Measurements from ENCODE around the gene TRABD2A.

Gene TRABD2A

GRCh38 chr2:84799772-84800171 is 81.1 kb downstream of the TRABD2A start:
- H3K36me3 ChIP-seq (ENCODE audit: control insufficient read depth, insufficient read depth, low read length): no peaks in the 10 kb centered on the region
- 0 out of 2 replicates have a peak, but pooled peaks cover 2% of the 10 kb centered on the region for H3K27me3 ChIP-seq (ENCODE audit: control insufficient read depth, insufficient read depth, low read length)
- no peaks in the 10 kb centered on the region for H3K9me3 ChIP-seq (ENCODE audit: control insufficient read depth, insufficient read depth, low read length)
- DNase-seq (ENCODE audit: low read depth, low spot score): no peak
- WGBS (ENCODE audit: insufficient coverage, insufficient read length): no CpG with 5 or more reads among the region's 1 CpG
- peaks cover 8% of the 10 kb centered on the region for H3K4me1 ChIP-seq (ENCODE audit: control insufficient read depth, insufficient read depth, low read length)
- no peak overlapping the region for H3K4me3 ChIP-seq (ENCODE audit: low read length)
- peak overlapping the region; percentile 10 for H3K27ac ChIP-seq (ENCODE audit: low read length)

- Histone ChIP-seq H3K9me3 (ENCODE audit: control insufficient read depth, insufficient read depth, low read length) (no peaks in the 10 kb centered on the region), H3K36me3 (ENCODE audit: control insufficient read depth, insufficient read depth, low read length) (no peaks in the 10 kb centered on the region), H3K4me3 (ENCODE audit: low read length) (no peak overlapping the region), H3K27me3 (ENCODE audit: control insufficient read depth, insufficient read depth, low read length) (0 out of 2 replicates have a peak, but pooled peaks cover 2% of the 10 kb centered on the region), H3K4me1 (ENCODE audit: control insufficient read depth, insufficient read depth, low read length) (peaks cover 8% of the 10 kb centered on the region), H3K27ac (ENCODE audit: low read length) (no peak overlapping the region)
- WGBS (ENCODE audit: insufficient coverage, insufficient read length): no CpG with 5 or more reads among the region's 3 CpGs
- DNase-seq (ENCODE audit: low read depth, low spot score): no peak
Observed at GRCh38 chr2:84797271-84797670, 83.6 kb downstream of the TRABD2A start.

- peaks cover 8% of the 10 kb centered on the region for H3K4me1 ChIP-seq (ENCODE audit: control insufficient read depth, insufficient read depth, low read length)
- no peak overlapping the region for H3K27ac ChIP-seq (ENCODE audit: low read length)
- no peaks in the 10 kb centered on the region for H3K9me3 ChIP-seq (ENCODE audit: control insufficient read depth, insufficient read depth, low read length)
- no peak for DNase-seq (ENCODE audit: low read depth, low spot score)
- H3K36me3 ChIP-seq (ENCODE audit: control insufficient read depth, insufficient read depth, low read length): no peaks in the 10 kb centered on the region
- no peak overlapping the region for H3K4me3 ChIP-seq (ENCODE audit: low read length)
- H3K27me3 ChIP-seq (ENCODE audit: control insufficient read depth, insufficient read depth, low read length): 0 out of 2 replicates have a peak, but pooled peaks cover 2% of the 10 kb centered on the region
Observed at GRCh38 chr2:84796798-84797197, 84.1 kb downstream of the TRABD2A start.

GRCh38 chr2:84793641-84794040 is 87.2 kb downstream of the TRABD2A start:
- 0 out of 2 replicates have a peak, but pooled peaks cover 1% of the 10 kb centered on the region for H3K27me3 ChIP-seq (ENCODE audit: control insufficient read depth, insufficient read depth, low read length)
- DNase-seq (ENCODE audit: low read depth, low spot score): no peak
- no CpG with 5 or more reads among the region's 4 CpGs for WGBS (ENCODE audit: insufficient coverage, insufficient read length)
- peaks cover 2% of the 10 kb centered on the region; the same call in 1 of the 2 replicates for H3K4me1 ChIP-seq (ENCODE audit: control insufficient read depth, insufficient read depth, low read length)
- H3K36me3 ChIP-seq (ENCODE audit: control insufficient read depth, insufficient read depth, low read length): no peaks in the 10 kb centered on the region
- H3K27ac ChIP-seq (ENCODE audit: low read length): no peak overlapping the region
- H3K4me3 ChIP-seq (ENCODE audit: low read length): no peak overlapping the region
- no peaks in the 10 kb centered on the region for H3K9me3 ChIP-seq (ENCODE audit: control insufficient read depth, insufficient read depth, low read length)

- no peak for DNase-seq (ENCODE audit: low read depth, low spot score)
- no peaks in the 10 kb centered on the region for H3K27me3 ChIP-seq (ENCODE audit: control insufficient read depth, insufficient read depth, low read length)
- H3K9me3 ChIP-seq (ENCODE audit: control insufficient read depth, insufficient read depth, low read length): no peaks in the 10 kb centered on the region
- WGBS (ENCODE audit: insufficient coverage, insufficient read length): no CpG with 5 or more reads among the region's 6 CpGs
- no peaks in the 10 kb centered on the region for H3K4me1 ChIP-seq (ENCODE audit: control insufficient read depth, insufficient read depth, low read length)
- H3K27ac ChIP-seq (ENCODE audit: low read length): no peak overlapping the region
- no peak overlapping the region for H3K4me3 ChIP-seq (ENCODE audit: low read length)
- H3K36me3 ChIP-seq (ENCODE audit: control insufficient read depth, insufficient read depth, low read length): no peaks in the 10 kb centered on the region
Observed at GRCh38 chr2:84792856-84793522, 87.9 kb downstream of the TRABD2A start.

- Histone ChIP-seq H3K4me3 (ENCODE audit: low read length) (no peak overlapping the region), H3K4me1 (ENCODE audit: control insufficient read depth, insufficient read depth, low read length) (no peaks in the 10 kb centered on the region), H3K27me3 (ENCODE audit: control insufficient read depth, insufficient read depth, low read length) (no peaks in the 10 kb centered on the region), H3K36me3 (ENCODE audit: control insufficient read depth, insufficient read depth, low read length) (no peaks in the 10 kb centered on the region), H3K9me3 (ENCODE audit: control insufficient read depth, insufficient read depth, low read length) (no peaks in the 10 kb centered on the region), H3K27ac (ENCODE audit: low read length) (no peak overlapping the region)
- WGBS (ENCODE audit: insufficient coverage, insufficient read length): no CpG with 5 or more reads among the region's 3 CpGs
- no peak for DNase-seq (ENCODE audit: low read depth, low spot score)
Observed at GRCh38 chr2:84788498-84788897, 92.4 kb downstream of the TRABD2A start.

GRCh38 chr2:84788027-84788426 is 92.9 kb downstream of the TRABD2A start:
- Histone ChIP-seq H3K36me3 (ENCODE audit: control insufficient read depth, insufficient read depth, low read length) (no peaks in the 10 kb centered on the region), H3K9me3 (ENCODE audit: control insufficient read depth, insufficient read depth, low read length) (no peaks in the 10 kb centered on the region), H3K27me3 (ENCODE audit: control insufficient read depth, insufficient read depth, low read length) (no peaks in the 10 kb centered on the region), H3K4me1 (ENCODE audit: control insufficient read depth, insufficient read depth, low read length) (no peaks in the 10 kb centered on the region), H3K27ac (ENCODE audit: low read length) (no peak overlapping the region), H3K4me3 (ENCODE audit: low read length) (no peak overlapping the region)
- DNase-seq (ENCODE audit: low read depth, low spot score): no peak
- no CpG with 5 or more reads among the region's 1 CpG for WGBS (ENCODE audit: insufficient coverage, insufficient read length)

- H3K9me3 ChIP-seq (ENCODE audit: control insufficient read depth, insufficient read depth, low read length): no peaks in the 10 kb centered on the region
- no peak overlapping the region for H3K4me3 ChIP-seq (ENCODE audit: low read length)
- H3K27ac ChIP-seq (ENCODE audit: low read length): no peak overlapping the region
- H3K4me1 ChIP-seq (ENCODE audit: control insufficient read depth, insufficient read depth, low read length): no peaks in the 10 kb centered on the region
- DNase-seq (ENCODE audit: low read depth, low spot score): no peak
- H3K27me3 ChIP-seq (ENCODE audit: control insufficient read depth, insufficient read depth, low read length): no peaks in the 10 kb centered on the region
- no peaks in the 10 kb centered on the region for H3K36me3 ChIP-seq (ENCODE audit: control insufficient read depth, insufficient read depth, low read length)
Observed at GRCh38 chr2:84786601-84787000, 94.3 kb downstream of the TRABD2A start.

GRCh38 chr2:84785950-84786349 is 94.9 kb downstream of the TRABD2A start:
- Histone ChIP-seq H3K27ac (ENCODE audit: low read length) (no peak overlapping the region), H3K4me3 (ENCODE audit: low read length) (no peak overlapping the region), H3K9me3 (ENCODE audit: control insufficient read depth, insufficient read depth, low read length) (no peaks in the 10 kb centered on the region), H3K4me1 (ENCODE audit: control insufficient read depth, insufficient read depth, low read length) (no peaks in the 10 kb centered on the region), H3K27me3 (ENCODE audit: control insufficient read depth, insufficient read depth, low read length) (no peaks in the 10 kb centered on the region), H3K36me3 (ENCODE audit: control insufficient read depth, insufficient read depth, low read length) (no peaks in the 10 kb centered on the region)
- WGBS (ENCODE audit: insufficient coverage, insufficient read length): no CpG with 5 or more reads among the region's 4 CpGs
- no peak for DNase-seq (ENCODE audit: low read depth, low spot score)

- no CpG with 5 or more reads among the region's 1 CpG for WGBS (ENCODE audit: insufficient coverage, insufficient read length)
- H3K9me3 ChIP-seq (ENCODE audit: control insufficient read depth, insufficient read depth, low read length): no peaks in the 10 kb centered on the region
- H3K4me1 ChIP-seq (ENCODE audit: control insufficient read depth, insufficient read depth, low read length): no peaks in the 10 kb centered on the region
- H3K27me3 ChIP-seq (ENCODE audit: control insufficient read depth, insufficient read depth, low read length): no peaks in the 10 kb centered on the region
- DNase-seq (ENCODE audit: low read depth, low spot score): no peak
- H3K27ac ChIP-seq (ENCODE audit: low read length): no peak overlapping the region
- no peaks in the 10 kb centered on the region for H3K36me3 ChIP-seq (ENCODE audit: control insufficient read depth, insufficient read depth, low read length)
- no peak overlapping the region for H3K4me3 ChIP-seq (ENCODE audit: low read length)
Observed at GRCh38 chr2:84782717-84783442, 98.0 kb downstream of the TRABD2A start.

Measured in iPS DF 6.9 (cell line).